HCT116 (cell line): ENCODE measurements around the gene GABBR2. TPM values are rescaled to one million over a fixed set of nuclear protein-coding genes. Genes with fewer than 3 reads are reported as not detected.

Source experiments
- ATAC-seq: fragments of 200-7000 bp; cut with Tn5 transposase; 2 replicates; pipeline ENCODE4 v1.9.1; 2020; ENCODE audit warnings: mild to moderate bottlenecking, moderate library complexity
- BruUV-seq: library from RNA; stranded (reverse); fragments of 400-500 nt; replicated peaks from 2 replicates; lab custom pipeline; 2021; lab: Mats Ljungman, UMichigan
- CTCF ChIA-PET: fragments of 300-600 bp; sonication (Branson Sonifier 250); formaldehyde crosslinking; loops from one replicate; lab custom pipeline; 2021; ENCODE audit warnings: antibody characterized with exemption; lab: Charles Lee
- POLR2A ChIA-PET: fragments of 300-600, 350-600 bp; sonication (Branson Sonifier 250); formaldehyde crosslinking; loops from one replicate; lab custom pipeline; 2021; ENCODE audit warnings: antibody characterized with exemption; lab: Charles Lee
- RAD21 ChIA-PET, 2 experiments: fragments of 300-600 bp; sonication (Branson Sonifier 250); formaldehyde crosslinking; loops; one replicate each; lab custom pipeline; 2023; ENCODE audit warnings: low total read pairs in 2 of 2; ENCODE audit not compliant: uncharacterized antibody in 2 of 2, unreplicated experiment in 2 of 2, low non-redundant PET in 1 of 2; lab: Charles Lee
- DNase-seq: peaks from one replicate; pipeline ENCODE4 v3.0.0-alpha.2; 2010; ENCODE audit warnings: low read depth, low spot score
- H2AFZ ChIP-seq: fragments of 200-600 bp; shearing (Covaris generic), sonication (generic); 2 replicates; pipeline ENCODE4 v1.6.1; 2017; ENCODE audit warnings: low read depth, mixed run types, mixed read lengths, antibody characterized with exemption, low read length; ENCODE audit not compliant: poor library complexity, severe bottlenecking
- H3K27ac ChIP-seq: 2 replicates; pipeline ENCODE4 v1.5.1; 2012; ENCODE audit warnings: low read depth, low read length
- H3K27me3 ChIP-seq: fragments of 200-600 bp; sonication (generic); 2 replicates; pipeline ENCODE4 v1.6.1; 2016; ENCODE audit warnings: mixed run types, low read length, mixed read lengths; ENCODE audit not compliant: insufficient read depth
- H3K36me3 ChIP-seq, 2 experiments: fragments of 200-500 bp in 1 of 2; fragments of 200-600 bp in 1 of 2; sonication (Bioruptor generic) in 1 of 2; sonication (generic) in 1 of 2; 2 replicates each; pipeline versions ENCODE4 v1.5.1 to v1.6.1; 2014 to 2016; ENCODE audit warnings: low read length in 2 of 2, inconsistent platforms in 1 of 2, mixed read lengths in 1 of 2, mixed run types in 1 of 2; ENCODE audit not compliant: insufficient read depth in 2 of 2, control insufficient read depth in 1 of 2
- H3K4me1 ChIP-seq, 2 experiments: fragments of 200-600 bp in 1 of 2; sonication (generic) in 1 of 2; 2 replicates each; pipeline versions ENCODE4 v1.5.1 to v1.6.1; 2012 to 2017; ENCODE audit warnings: low read length in 2 of 2, inconsistent platforms in 1 of 2, mild to moderate bottlenecking in 1 of 2, mixed read lengths in 1 of 2, mixed run types in 1 of 2, moderate library complexity in 1 of 2; ENCODE audit not compliant: insufficient read depth in 2 of 2, control insufficient read depth in 1 of 2
- H3K4me2 ChIP-seq: fragments of 200-600 bp; sonication (generic); 2 replicates; pipeline ENCODE4 v1.6.1; 2017; ENCODE audit warnings: mixed run types, low read length, mixed read lengths
- H3K4me3 ChIP-seq, 2 experiments: fragments of 200-600 bp in 1 of 2; sonication (generic) in 1 of 2; replicated peaks in 1 of 2; 2 replicates each; pipeline ENCODE4 v1.5.1; 2011 to 2016; ENCODE audit warnings: low read length in 2 of 2, control low read depth in 1 of 2, low read depth in 1 of 2, mild to moderate bottlenecking in 1 of 2, mixed read lengths in 1 of 2, mixed run types in 1 of 2
- H3K79me2 ChIP-seq: fragments of 200-600 bp; sonication (generic); 2 replicates; pipeline ENCODE4 v1.6.1; 2017; ENCODE audit warnings: mild to moderate bottlenecking, mixed run types, low read length, moderate library complexity, mixed read lengths; ENCODE audit not compliant: insufficient read depth
- H3K9ac ChIP-seq: fragments of 200-600 bp; sonication (generic); 2 replicates; pipeline ENCODE4 v1.6.1; 2016; ENCODE audit warnings: low read length, mixed read lengths
- H3K9me2 ChIP-seq: fragments of 200-600 bp; sonication (generic), shearing (Covaris generic); 2 replicates; pipeline ENCODE4 v1.6.1; 2017; ENCODE audit warnings: mixed run types, mild to moderate bottlenecking, moderate library complexity; ENCODE audit not compliant: insufficient read depth
- H3K9me3 ChIP-seq, 2 experiments: fragments of 200-500 bp in 1 of 2; fragments of 200-600 bp in 1 of 2; sonication (Bioruptor generic) in 1 of 2; sonication (generic) in 1 of 2; 2 replicates each; pipeline ENCODE4 v1.6.1; 2014 to 2017; ENCODE audit warnings: low read length in 2 of 2, mixed read lengths in 2 of 2, inconsistent platforms in 1 of 2, low read depth in 1 of 2, mild to moderate bottlenecking in 1 of 2, mixed run types in 1 of 2, moderate library complexity in 1 of 2; ENCODE audit not compliant: control insufficient read depth in 1 of 2, insufficient read depth in 1 of 2
- H4K20me1 ChIP-seq: fragments of 200-600 bp; sonication (generic), shearing (Covaris generic); 2 replicates; pipeline ENCODE4 v1.6.1; 2017; ENCODE audit warnings: mixed run types, mild to moderate bottlenecking, moderate library complexity; ENCODE audit not compliant: insufficient read depth
- CBX3 ChIP-seq: IDR thresholded peaks from 2 replicates; pipeline ENCODE4 v1.6.1; 2012; ENCODE audit warnings: low read depth
- ELF1 ChIP-seq: IDR thresholded peaks from 2 replicates; pipeline ENCODE4 v1.6.1; 2012; ENCODE audit warnings: low read depth, borderline replicate concordance
- EZH2 ChIP-seq: fragments of 200-600 bp; sonication (generic); IDR thresholded peaks from 2 replicates; pipeline ENCODE4 v1.6.1; 2017; ENCODE audit warnings: antibody characterized with exemption, mixed run types
- EZH2phosphoT487 ChIP-seq: fragments of 200-600 bp; IDR thresholded peaks from 2 replicates; pipeline ENCODE4 v1.6.1; 2018; ENCODE audit warnings: antibody characterized with exemption, borderline replicate concordance
- FOSL1 ChIP-seq: IDR thresholded peaks from 2 replicates; pipeline ENCODE4 v1.6.1; 2012; ENCODE audit warnings: low read depth
- POLR2AphosphoS5 ChIP-seq: IDR thresholded peaks from 2 replicates; pipeline ENCODE4 v1.6.1; 2011; ENCODE audit warnings: mild to moderate bottlenecking, low read depth, low read length, moderate library complexity
- RAD21 ChIP-seq: IDR thresholded peaks from 2 replicates; pipeline ENCODE4 v1.6.1; 2012; ENCODE audit warnings: low read depth, mild to moderate bottlenecking
- REST ChIP-seq: IDR thresholded peaks from 2 replicates; pipeline ENCODE4 v1.6.1; 2012; ENCODE audit warnings: low read depth
- SIN3A ChIP-seq: IDR thresholded peaks from 2 replicates; pipeline ENCODE4 v1.6.1; 2012; ENCODE audit warnings: low read depth
- SP1 ChIP-seq: IDR thresholded peaks from 2 replicates; pipeline ENCODE4 v1.6.1; 2012; ENCODE audit warnings: low read depth
- SRF ChIP-seq: IDR thresholded peaks from 2 replicates; pipeline ENCODE4 v1.6.1; 2012; ENCODE audit warnings: low read depth
- TCF7L2 ChIP-seq: IDR thresholded peaks from 2 replicates; pipeline ENCODE4 v1.7.0; 2011; ENCODE audit warnings: borderline replicate concordance, inconsistent platforms; ENCODE audit not compliant: insufficient read depth, insufficient read length; ENCODE audit errors: extremely low read depth
- YY1 ChIP-seq: IDR thresholded peaks from 2 replicates; pipeline ENCODE4 v1.6.1; 2011; ENCODE audit warnings: low read length, low read depth, moderate library complexity, mild to moderate bottlenecking; ENCODE audit not compliant: insufficient replicate concordance; ENCODE audit errors: extremely low read depth
- ZBTB33 ChIP-seq: IDR thresholded peaks from 2 replicates; pipeline ENCODE4 v1.6.1; 2011; ENCODE audit warnings: mild to moderate bottlenecking, low read length, moderate library complexity; ENCODE audit not compliant: insufficient replicate concordance; ENCODE audit errors: extremely low read depth
- ZFX ChIP-seq: fragments of 450-650 bp; IDR thresholded peaks from 2 replicates; pipeline ENCODE4 v1.6.1; 2017
- intact Hi-C: fragments of 100-400 bp; cut with micrococcal nuclease; formaldehyde crosslinking; loops from 2 replicates; pipeline ENCODE4 v1.10.0; 2022
- total RNA-seq: library from RNA; stranded (reverse); gene quantifications from one replicate; pipeline ENCODE4 v1.2.1, GENCODE V29; 2021; ENCODE audit not compliant: unreplicated experiment

Gene GABBR2
- total RNA-seq, 1 experiment from 2014 or later, result 0.15 TPM

GRCh38 chr9:98251551-98251950 lies 457.2 kb downstream of the GABBR2 start:
- no peaks in the 10 kb centered on the region for H4K20me1 ChIP-seq
- no peaks in the 10 kb centered on the region for H3K27me3 ChIP-seq
- H3K79me2 ChIP-seq, result peaks cover 15% of the 10 kb centered on the region; the same call in 1 of the 2 replicates
- H3K4me1 ChIP-seq, result peaks cover 59 to 74% of the 10 kb centered on the region in 2 experiments
- TF ChIP-seq POLR2AphosphoS5 (peak; percentile 53), YY1 (peak; percentile 32), ELF1 (no peak)
- TF ChIP-seq, all 23 proteins: peak for 2
- ChIA-PET POLR2A (no interaction called here), CTCF (interaction anchor here (2.1 kb wide), 1 partner anchor 10 kb away, joined by 7 read pairs; no protein-coding TSS in a partner anchor), RAD21 (no interaction called here)
- ATAC-seq (peak; percentile 73), DNase-seq (peak; percentile 73)
- Histone ChIP-seq H3K4me2 (peak overlapping the region; percentile 85), H3K9me3 (no peaks in the 10 kb centered on the region), H2AFZ (peak overlapping the region; percentile 76), H3K4me3 (peak overlapping the region in 1 of 2 experiments; percentile 8; a peak in 3 of 4 replicates), H3K9ac (peak overlapping the region; percentile 59), H3K9me2 (no peaks in the 10 kb centered on the region), H3K27ac (peak overlapping the region; percentile 63), H3K36me3 (no peaks in the 10 kb centered on the region)
- intact Hi-C loops, result no loop called here
- no TSS peak for BruUV-seq

- Histone ChIP-seq H3K79me2 (peaks cover 13% of the 10 kb centered on the region; the same call in 1 of the 2 replicates), H3K9ac (peak overlapping the region; percentile 27; the same call in 1 of the 2 replicates), H4K20me1 (no peaks in the 10 kb centered on the region), H3K4me2 (peak overlapping the region; percentile 85), H3K9me3 (no peaks in the 10 kb centered on the region), H3K27ac (peak overlapping the region; percentile 63), H3K27me3 (no peaks in the 10 kb centered on the region), H3K9me2 (no peaks in the 10 kb centered on the region), H3K36me3 (no peaks in the 10 kb centered on the region), H3K4me1 (peaks cover 58 to 71% of the 10 kb centered on the region in 2 experiments), H2AFZ (no peak overlapping the region), H3K4me3 (no peak overlapping the region)
- ChIA-PET RAD21 (no interaction called here), POLR2A (no interaction called here), CTCF (interaction anchor here (2.1 kb wide), 1 partner anchor 8 kb away, joined by 7 read pairs; no protein-coding TSS in a partner anchor)
- BruUV-seq, result no TSS peak
- DNase-seq (no peak), ATAC-seq (no peak)
- intact Hi-C loops, result no loop called here
- no peak for TF ChIP-seq POLR2AphosphoS5
- no peak for TF ChIP-seq FOSL1
- no peak for TF ChIP-seq TCF7L2
- no peak for TF ChIP-seq SP1
- no peak for TF ChIP-seq EZH2phosphoT487
- no peak for TF ChIP-seq RAD21
- no peak for TF ChIP-seq SRF
- no peak for TF ChIP-seq ZBTB33
- TF ChIP-seq SIN3A, result no peak
- no peak for TF ChIP-seq EZH2
- no peak for TF ChIP-seq REST
- no peak for TF ChIP-seq CBX3
- no peak for TF ChIP-seq YY1
- TF ChIP-seq ELF1, result no peak
- no peak for TF ChIP-seq ZFX
Observed at GRCh38 chr9:98249771-98250170, 459.0 kb downstream of the GABBR2 start.
